Omental fat pad (tissue), 4 donors: ENCODE results near the gene TSHZ3. TPM values are rescaled to one million over a fixed set of nuclear protein-coding genes. Genes with fewer than 3 reads are reported as not detected.

Experiments
- ATAC-seq: fragments of 150-250 bp; one replicate; pipeline ENCODE4 v1.9.1; 2016; ENCODE audit warnings: mild to moderate bottlenecking, moderate library complexity; ENCODE audit not compliant: low FRiP score
- DNase-seq: peaks from one replicate; pipeline ENCODE4 v3.0.0-alpha.2; 2019; ENCODE audit warnings: low spot score
- total RNA-seq, 4 donors: library from RNA; depleted of rRNA; stranded (reverse); fragments of >200 nt; gene quantifications; one replicate each; pipeline ENCODE4 v1.1.0, GENCODE V29; 2016
- TF ChIP-seq, protein P1 (sequence below), 3 donors: fragments of 450-650 bp; IDR thresholded peaks; one replicate each; pipeline ENCODE4 v1.5.1; 2016 to 2017; ENCODE audit warnings: antibody characterized with exemption in 3 of 3, mild to moderate bottlenecking in 3 of 3, moderate library complexity in 2 of 3

TSHZ3 gene
- total RNA-seq, 4 donors from 2014 or later: 6.3 to 10.6 (median 10.4) TPM

DNA sequence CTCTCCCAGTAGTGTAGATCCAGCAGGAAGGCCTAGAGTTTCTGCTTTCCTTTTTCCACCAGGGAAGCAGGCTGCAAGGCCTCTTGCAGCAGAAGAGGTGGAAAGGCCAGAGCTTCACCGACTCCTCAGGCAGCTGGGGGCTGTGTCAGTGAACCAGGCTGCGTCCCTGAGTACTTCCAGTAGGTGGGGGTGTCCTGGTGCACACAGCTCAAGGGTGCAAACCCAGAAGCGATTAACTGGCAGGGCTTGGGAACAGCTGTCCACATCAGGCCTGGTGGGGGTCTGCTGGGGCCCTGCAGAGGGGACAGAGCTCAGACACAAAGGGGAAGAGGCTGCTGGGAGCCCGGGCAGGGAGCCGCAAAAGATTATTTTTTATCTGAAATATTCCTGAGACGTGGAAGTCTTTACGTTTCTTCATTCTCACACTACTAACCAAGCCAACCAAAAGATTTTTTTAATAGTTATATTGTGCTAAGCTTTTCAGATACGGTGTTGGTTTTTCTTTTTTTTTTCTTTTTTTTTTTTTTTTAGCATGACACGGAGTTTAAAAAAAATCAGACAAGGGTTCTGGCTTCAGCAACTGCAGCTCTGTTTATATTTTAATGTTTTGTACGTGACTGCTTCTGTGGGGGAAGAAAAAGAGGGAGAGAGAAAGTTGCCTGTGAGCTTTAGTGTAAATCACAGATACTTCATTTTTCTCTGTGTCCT, 11.0 kb downstream of the TSHZ3 start:
- TF ChIP-seq, protein P1, sequence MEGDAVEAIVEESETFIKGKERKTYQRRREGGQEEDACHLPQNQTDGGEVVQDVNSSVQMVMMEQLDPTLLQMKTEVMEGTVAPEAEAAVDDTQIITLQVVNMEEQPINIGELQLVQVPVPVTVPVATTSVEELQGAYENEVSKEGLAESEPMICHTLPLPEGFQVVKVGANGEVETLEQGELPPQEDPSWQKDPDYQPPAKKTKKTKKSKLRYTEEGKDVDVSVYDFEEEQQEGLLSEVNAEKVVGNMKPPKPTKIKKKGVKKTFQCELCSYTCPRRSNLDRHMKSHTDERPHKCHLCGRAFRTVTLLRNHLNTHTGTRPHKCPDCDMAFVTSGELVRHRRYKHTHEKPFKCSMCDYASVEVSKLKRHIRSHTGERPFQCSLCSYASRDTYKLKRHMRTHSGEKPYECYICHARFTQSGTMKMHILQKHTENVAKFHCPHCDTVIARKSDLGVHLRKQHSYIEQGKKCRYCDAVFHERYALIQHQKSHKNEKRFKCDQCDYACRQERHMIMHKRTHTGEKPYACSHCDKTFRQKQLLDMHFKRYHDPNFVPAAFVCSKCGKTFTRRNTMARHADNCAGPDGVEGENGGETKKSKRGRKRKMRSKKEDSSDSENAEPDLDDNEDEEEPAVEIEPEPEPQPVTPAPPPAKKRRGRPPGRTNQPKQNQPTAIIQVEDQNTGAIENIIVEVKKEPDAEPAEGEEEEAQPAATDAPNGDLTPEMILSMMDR (IDR thresholded peaks at IDR 0.05): peak in 1 of 3 donors; percentile 33
- peak; percentile 74 for ATAC-seq
- no peak for DNase-seq

DNA sequence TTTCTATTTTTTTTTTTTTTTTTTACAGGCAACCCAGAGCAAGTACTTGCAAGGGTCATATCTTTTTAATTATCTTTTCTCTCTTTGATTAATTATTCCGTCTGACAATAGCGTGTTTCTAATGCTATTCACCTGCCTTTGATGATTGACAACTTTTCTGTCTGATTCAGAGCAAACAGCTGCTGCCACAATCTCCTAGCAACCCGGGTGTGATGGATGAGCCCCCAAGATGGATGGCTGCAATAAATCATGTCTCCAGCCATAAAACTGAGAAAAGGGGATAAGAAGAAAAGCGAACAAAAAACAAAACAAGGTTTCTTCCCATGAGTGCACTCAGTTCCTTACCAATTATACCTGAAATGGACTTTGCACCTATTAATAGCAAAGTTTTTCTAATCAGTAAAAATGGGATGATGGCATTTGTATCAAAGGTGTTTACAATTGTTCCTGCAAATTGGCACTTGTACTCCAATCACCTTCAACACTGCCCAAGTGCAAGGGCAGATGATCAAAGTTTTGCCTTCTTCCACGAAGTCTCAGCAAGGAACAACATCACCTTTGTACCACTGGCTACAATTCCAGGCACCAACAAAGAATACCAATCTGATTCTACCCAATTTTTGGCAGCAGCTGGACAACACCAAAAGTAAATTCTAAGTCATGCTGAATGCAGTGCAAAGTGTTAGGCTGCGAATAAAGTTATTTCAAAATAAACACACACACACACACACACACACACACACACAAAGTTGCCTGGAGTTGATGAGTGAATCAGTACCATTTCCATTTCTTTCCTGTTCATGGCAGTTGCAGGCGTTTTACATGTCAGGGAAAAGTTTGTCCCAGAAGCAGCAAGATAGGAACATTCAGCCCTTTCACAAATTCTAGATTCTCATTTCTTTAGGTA, 12.0 kb downstream of the TSHZ3 start:
- DNase-seq (no peak), ATAC-seq (no peak)
- TF ChIP-seq, protein P1 (IDR thresholded peaks at IDR 0.05): no peak

DNA sequence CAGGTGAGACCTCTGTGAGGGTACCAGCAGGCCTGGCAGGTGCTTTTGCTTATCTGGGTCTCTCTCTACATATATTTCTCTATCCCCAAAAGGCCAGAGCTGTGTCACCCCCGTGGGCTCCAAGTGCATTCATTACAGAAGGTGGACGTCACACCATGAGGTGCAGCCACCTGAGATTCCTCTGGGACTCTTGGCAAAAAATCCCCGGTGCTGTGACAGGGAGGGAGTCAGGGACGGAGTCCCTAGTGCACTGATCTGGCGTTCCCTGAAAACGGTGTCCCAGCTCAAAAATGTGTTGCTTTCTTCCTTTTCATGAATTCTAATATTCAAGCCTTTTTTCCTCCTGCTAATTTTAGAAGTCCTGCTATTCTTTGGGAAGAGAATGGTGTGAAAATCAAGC, 13.5 kb downstream of the TSHZ3 start:
- TF ChIP-seq, protein P1 (IDR thresholded peaks at IDR 0.05): no peak
- DNase-seq (no peak), ATAC-seq (no peak)

DNA sequence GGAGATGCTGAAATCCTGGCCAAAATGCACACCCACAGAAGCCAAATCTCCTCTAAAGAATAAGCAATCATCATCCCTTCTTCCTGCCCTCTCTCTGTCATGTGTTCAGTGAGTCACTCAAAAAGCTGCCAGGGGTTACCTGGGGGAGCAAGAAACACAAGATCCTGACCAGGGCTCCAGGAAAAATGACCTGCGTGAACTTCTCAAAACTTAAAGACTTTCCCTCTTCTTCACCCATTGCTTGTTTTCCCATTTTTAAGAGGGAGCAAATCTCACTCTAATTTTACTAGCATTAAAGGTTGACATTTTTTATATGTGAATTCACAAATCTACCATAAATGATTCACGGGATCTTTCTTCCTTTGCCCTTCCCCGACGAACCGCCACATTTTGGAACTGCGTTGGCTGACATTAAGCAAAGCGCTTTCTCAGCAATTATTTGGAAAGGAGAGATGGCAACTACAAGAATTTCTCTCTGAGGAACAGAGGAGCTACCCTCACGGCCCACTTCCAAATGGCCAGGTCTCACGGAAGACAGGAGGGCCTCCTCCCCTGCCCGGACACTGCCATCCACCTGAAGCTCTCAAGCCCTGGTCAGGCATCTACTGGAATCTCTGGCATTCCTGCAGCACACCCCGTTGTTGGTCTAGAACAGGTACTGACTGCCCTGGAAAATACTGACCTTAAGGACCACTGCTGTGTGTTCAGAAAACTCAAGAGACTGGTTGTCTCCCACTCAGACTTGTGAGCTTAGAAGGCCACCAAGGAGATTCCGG, 14.2 kb downstream of the TSHZ3 start:
- DNase-seq (no peak), ATAC-seq (no peak)
- TF ChIP-seq, protein P1 (IDR thresholded peaks at IDR 0.05): no peak

DNA sequence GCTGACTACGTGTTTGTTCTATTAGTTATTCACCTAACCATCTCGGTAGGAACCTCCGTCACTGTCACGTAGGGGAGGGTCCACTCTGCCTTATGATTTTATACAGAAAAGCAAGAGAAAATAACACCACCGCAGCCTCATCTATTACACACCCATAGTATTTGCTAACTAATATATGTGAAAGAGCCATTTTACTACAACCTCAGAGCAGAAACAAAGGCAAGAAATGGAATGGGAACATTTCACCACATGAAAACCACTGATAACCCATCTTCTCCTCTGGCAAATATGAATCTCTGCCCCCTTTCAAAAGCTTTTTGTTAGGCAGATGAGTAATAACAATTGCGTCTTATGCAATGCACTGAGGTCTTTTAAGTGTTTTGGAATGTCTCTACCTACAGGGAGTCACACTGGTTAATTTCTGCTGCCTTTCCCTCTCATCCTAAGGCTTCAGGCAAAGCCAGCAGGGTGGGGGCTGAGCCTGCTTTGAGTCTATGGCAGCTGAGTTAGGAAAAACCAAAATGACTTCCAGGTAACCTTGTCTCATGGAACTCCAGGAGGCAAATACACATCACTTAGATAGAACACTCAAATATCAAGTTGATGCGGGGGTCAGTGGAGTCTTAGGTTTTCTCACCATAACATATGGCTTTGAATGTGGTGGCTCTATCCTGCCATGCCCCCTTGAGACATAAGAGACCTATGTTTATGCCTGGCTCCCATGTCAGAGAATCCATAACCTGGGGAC, 15.0 kb downstream of the TSHZ3 start:
- no peak for DNase-seq
- TF ChIP-seq, protein P1 (IDR thresholded peaks at IDR 0.05): no peak
- no peak for ATAC-seq

DNA sequence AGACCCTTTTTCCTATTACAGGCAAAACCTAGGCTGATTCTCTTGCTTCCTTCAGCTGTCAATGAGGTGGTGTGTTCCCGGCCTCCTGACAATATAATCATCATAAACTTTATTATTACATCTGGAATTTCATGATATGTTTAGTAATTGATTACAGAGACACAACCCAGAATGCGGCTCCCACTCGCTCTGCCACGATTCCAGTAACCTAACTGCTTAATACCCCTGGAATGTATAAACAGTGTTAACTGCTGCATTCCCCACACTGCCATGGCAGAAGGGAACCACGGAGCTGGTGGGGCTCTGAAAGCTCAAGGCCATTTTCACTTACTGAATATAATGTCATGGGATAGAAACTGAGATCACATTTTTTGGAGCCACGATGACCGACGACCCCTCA, 17.1 kb downstream of the TSHZ3 start:
- ATAC-seq: no peak
- TF ChIP-seq, protein P1 (IDR thresholded peaks at IDR 0.05): no peak
- no peak for DNase-seq
